Stomach smooth muscle (tissue), 2 donors: ENCODE measurements around the gene C7orf25.

Experiments used
- H3K27ac ChIP-seq: one replicate; pipeline ENCODE4 v1.7.0; 2013; ENCODE audit warnings: mild to moderate bottlenecking, low read length, inconsistent platforms
- H3K27me3 ChIP-seq, 2 donors: one replicate each; pipeline ENCODE4 v1.7.0; 2013; ENCODE audit warnings: low read length in 2 of 2; ENCODE audit not compliant: insufficient read depth in 2 of 2, control insufficient read depth in 1 of 2
- H3K36me3 ChIP-seq, 2 donors: one replicate each; pipeline ENCODE4 v1.7.0; 2013; ENCODE audit warnings: low read length in 2 of 2; ENCODE audit not compliant: control insufficient read depth in 2 of 2, insufficient read depth in 2 of 2
- H3K4me1 ChIP-seq: one replicate; pipeline ENCODE4 v1.7.0; 2013; ENCODE audit warnings: low read length; ENCODE audit not compliant: control insufficient read depth, insufficient read depth
- H3K4me3 ChIP-seq, 2 donors: one replicate each; pipeline ENCODE4 v1.7.0; 2013; ENCODE audit warnings: low read length in 2 of 2
- H3K9ac ChIP-seq, 2 donors: one replicate each; pipeline ENCODE4 v1.7.0; 2013; ENCODE audit warnings: low read length in 2 of 2, mild to moderate bottlenecking in 1 of 2
- H3K9me3 ChIP-seq, 2 donors: one replicate each; pipeline ENCODE4 v1.7.0; 2013; ENCODE audit warnings: low read length in 2 of 2; ENCODE audit not compliant: control insufficient read depth in 2 of 2
- donor health status: healthy.
- donor health status: Pancreatic carcinoma.

Gene C7orf25

GRCh38 chr7:42877862-42878261, 34.0 kb downstream of the C7orf25 start:
- Histone ChIP-seq H3K36me3 (no peaks in the 10 kb centered on the region), H3K27me3 (no peaks in the 10 kb centered on the region), H3K9me3 (no peaks in the 10 kb centered on the region), H3K4me3 (no peak overlapping the region), H3K9ac (no peak overlapping the region), H3K4me1 (no peaks in the 10 kb centered on the region), H3K27ac (no peak overlapping the region)

- Histone ChIP-seq H3K9ac (no peak overlapping the region), H3K27me3 (no peaks in the 10 kb centered on the region), H3K9me3 (no peaks in the 10 kb centered on the region), H3K4me3 (no peak overlapping the region), H3K4me1 (no peaks in the 10 kb centered on the region), H3K36me3 (no peaks in the 10 kb centered on the region), H3K27ac (no peak overlapping the region)
These were observed 35.4 kb downstream of the C7orf25 start for GRCh38 chr7:42876182-42877068.

DNA sequence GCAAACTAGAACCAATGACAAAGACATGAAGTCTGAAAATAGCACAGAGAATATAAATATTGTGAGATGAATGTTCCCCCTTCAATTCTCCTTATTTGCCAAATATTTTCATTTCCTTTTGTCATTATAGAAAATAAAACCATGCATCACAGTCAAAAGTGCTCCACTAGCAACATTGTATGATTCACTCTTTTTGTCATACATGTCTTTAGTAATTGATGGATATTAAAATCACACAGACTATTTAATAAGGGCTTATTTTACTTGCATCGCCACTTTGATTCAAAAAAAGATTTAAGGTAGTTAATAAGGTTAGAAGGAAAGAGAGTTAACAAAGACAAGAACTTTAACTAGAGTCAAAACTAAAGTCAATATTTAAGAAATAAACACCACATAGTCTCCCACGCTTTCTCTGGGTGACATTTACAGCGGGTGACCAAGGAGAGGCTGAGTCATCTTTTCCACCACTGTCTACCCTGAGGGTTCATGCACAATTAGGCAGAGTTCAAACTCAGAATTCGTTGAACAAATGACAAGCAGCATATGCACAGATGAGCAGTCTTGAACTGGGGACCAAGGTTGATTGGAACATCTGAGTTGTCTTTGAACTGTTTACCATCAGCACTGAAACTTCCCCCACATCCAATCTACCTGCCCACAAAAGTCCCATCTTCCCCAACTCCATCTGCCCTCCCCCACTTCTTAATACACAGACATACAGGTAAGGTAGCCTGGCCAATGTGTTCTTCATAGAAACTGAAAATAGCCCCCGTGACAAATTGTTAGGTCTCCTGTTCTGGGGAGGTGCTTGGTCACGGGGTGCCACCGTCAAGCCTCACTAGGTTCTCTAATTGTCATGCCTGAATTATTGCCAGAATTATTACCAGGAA, 42.5 kb downstream of the C7orf25 start:
- Histone ChIP-seq H3K9ac (no peak overlapping the region), H3K36me3 (no peaks in the 10 kb centered on the region), H3K4me1 (no peaks in the 10 kb centered on the region), H3K27me3 (no peaks in the 10 kb centered on the region), H3K9me3 (peaks cover 6 to 12% of the 10 kb centered on the region in 2 donors), H3K27ac (no peak overlapping the region), H3K4me3 (no peak overlapping the region)

DNA sequence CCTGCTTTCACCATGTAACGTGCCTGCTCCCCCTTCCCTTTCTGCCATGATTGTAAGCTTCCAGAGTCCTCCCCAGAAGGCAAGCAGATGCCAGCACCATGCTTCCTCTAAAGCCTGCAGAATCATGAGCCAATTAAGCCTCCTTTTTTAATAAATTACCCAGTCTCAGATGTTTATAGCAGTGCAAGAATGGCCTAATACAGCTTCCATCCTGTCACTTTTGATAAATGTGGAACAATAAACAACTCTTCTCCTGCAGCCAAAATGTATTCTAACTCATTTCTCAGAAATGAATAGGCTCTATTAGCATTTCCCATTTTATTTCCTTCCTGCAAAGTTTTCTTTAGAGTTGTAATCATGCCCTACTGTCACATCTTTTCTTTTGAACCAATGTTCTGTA, 43.4 kb downstream of the C7orf25 start:
- peaks cover 6 to 12% of the 10 kb centered on the region in 2 donors for H3K9me3 ChIP-seq
- H3K36me3 ChIP-seq: no peaks in the 10 kb centered on the region
- H3K27me3 ChIP-seq: no peaks in the 10 kb centered on the region
- H3K9ac ChIP-seq: no peak overlapping the region
- H3K27ac ChIP-seq: no peak overlapping the region
- H3K4me3 ChIP-seq: no peak overlapping the region
- H3K4me1 ChIP-seq: no peaks in the 10 kb centered on the region
